Neuron (in vitro differentiated cells): ENCODE measurements around the gene G6PD.
"Not testable (repeated sequence)": the region's sequence is repeated elsewhere in the genome, so short reads cannot be mapped to it uniquely, and the experiment has no call there.

Experiments used
- H2AFZ ChIP-seq: one replicate; pipeline ENCODE4 v1.6.1; 2013; ENCODE audit warnings: low read depth, mild to moderate bottlenecking, inconsistent platforms, low read length, moderate library complexity
- H3K27me3 ChIP-seq: one replicate; pipeline ENCODE4 v1.6.1; 2013; ENCODE audit warnings: low read length; ENCODE audit not compliant: insufficient read depth
- H3K36me3 ChIP-seq: one replicate; pipeline ENCODE4 v1.6.1; 2013; ENCODE audit warnings: low read length; ENCODE audit not compliant: insufficient read depth
- H3K4me1 ChIP-seq: one replicate; pipeline ENCODE4 v1.6.1; 2013; ENCODE audit warnings: low read length; ENCODE audit not compliant: insufficient read depth
- H3K4me3 ChIP-seq: 2 replicates; pipeline ENCODE4 v1.5.1; 2013; ENCODE audit warnings: mild to moderate bottlenecking, low read length, moderate library complexity
- H3K9me3 ChIP-seq: one replicate; pipeline ENCODE4 v1.6.1; 2013; ENCODE audit warnings: low read length

Gene G6PD

DNA sequence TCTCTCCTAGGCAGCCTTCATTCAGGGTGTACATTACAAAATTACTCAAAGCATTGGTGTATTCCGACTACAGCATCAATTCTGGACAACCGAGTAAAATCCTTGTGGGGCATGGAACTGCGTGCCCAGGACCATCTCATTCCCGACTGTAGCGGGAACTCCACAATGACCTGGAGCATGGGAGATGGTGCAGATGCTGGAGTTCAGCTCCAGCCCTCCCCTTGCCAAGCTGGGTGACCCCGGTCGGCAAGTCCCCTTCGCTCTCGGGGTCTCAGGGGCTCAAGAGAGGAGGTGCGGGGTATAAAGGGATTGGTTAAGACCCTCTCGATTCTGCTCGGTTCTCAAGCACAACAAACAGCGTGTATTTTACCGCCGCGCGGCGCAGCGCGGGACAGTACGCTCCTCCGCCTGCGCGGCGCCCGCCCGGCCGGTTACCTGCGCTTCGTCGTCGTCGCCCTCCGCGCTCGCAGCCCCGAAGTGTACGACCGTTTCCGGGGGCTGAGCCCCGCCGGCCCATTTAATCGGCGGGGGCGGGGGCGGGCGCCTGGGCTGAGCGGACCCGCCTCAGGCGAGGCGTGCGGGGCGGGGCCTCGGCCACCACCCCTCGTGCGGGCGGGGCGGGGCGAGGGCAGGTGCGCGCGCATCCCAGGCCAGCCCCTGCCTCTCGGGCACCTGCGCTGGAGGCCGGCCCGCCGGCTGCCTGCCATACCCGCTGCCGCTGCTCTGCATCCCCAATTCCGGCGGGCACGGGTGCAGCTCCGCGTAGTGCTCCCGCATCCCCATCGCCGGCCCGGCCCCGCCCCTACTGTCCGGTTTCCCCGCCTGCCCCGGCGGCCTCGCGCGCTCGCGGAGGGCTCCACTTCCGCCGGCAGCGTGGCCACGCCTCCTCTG, at the start of gene G6PD:
TSS of gene G6PD (minus strand) at position 493 of the 891 bp plus-strand sequence. CDS start 691 bp downstream, outside the sequence.
- peak within 1 kb of the TSS; percentile 85 for H3K4me3 ChIP-seq
- H3K36me3 ChIP-seq = peaks cover 7% of the 10 kb centered on the region
- no peaks in the 10 kb centered on the region for H3K27me3 ChIP-seq
- H3K4me1 ChIP-seq = peaks cover 3% of the 10 kb centered on the region
- peak within 1 kb of the TSS; percentile 8 for H2AFZ ChIP-seq
- no peaks in the 10 kb centered on the region for H3K9me3 ChIP-seq

GRCh38 chrX:154595559-154596249, 49.1 kb upstream of the G6PD start:
- H3K9me3 ChIP-seq = no peaks in the 10 kb centered on the region
- H3K36me3 ChIP-seq = no peaks in the 10 kb centered on the region
- H2AFZ ChIP-seq = no peak overlapping the region
- peaks cover 9% of the 10 kb centered on the region for H3K4me1 ChIP-seq
- H3K27me3 ChIP-seq = no peaks in the 10 kb centered on the region
- H3K4me3 ChIP-seq = no peak overlapping the region

DNA sequence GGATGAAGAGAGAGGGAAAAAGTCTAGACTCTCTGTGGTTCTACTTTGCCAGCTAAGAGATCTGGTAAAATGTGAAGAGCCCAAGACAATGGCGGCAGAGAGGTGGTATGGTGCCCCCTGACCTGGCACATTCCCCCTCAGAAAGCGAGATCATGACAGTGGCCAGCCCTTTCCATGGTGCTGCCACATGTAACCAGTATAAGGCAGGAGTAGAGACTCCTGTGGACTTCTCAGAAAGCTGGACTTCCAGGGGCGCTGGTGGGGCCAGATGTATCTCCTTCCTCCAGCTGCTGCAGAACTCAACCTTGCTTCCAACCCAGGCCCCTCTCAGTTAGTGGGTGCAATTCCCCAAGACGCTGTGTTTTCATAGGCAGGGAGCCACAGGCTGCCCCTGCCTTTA, 47.8 kb upstream of the G6PD start:
- Histone ChIP-seq H3K4me1 (peaks cover 9% of the 10 kb centered on the region), H3K9me3 (no peaks in the 10 kb centered on the region), H2AFZ (no peak overlapping the region), H3K36me3 (no peaks in the 10 kb centered on the region), H3K27me3 (no peaks in the 10 kb centered on the region), H3K4me3 (no peak overlapping the region)

DNA sequence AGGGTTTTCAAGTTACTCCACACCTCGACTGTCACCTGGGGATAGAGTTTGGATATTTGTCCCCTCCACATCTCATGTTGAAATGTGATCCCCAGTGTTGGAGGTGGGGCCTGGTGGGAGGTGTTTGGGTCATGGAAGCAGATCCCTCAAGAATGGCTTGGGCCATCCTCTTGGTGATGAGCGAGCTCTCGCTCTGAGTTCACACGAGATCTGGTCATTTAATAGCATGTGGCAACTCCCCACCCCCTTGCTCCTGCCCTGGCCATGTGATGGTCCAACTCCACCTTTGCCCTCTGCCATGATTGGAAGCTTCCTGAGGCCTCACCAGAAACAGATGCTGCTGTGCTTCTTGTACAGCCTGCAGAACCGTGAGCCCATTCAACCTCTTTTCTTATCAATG, 46.6 kb upstream of the G6PD start:
- H3K4me1 ChIP-seq = peaks cover 9% of the 10 kb centered on the region
- no peak overlapping the region for H2AFZ ChIP-seq
- no peaks in the 10 kb centered on the region for H3K9me3 ChIP-seq
- H3K4me3 ChIP-seq = no peak overlapping the region
- H3K36me3 ChIP-seq = no peaks in the 10 kb centered on the region
- H3K27me3 ChIP-seq = no peaks in the 10 kb centered on the region

DNA sequence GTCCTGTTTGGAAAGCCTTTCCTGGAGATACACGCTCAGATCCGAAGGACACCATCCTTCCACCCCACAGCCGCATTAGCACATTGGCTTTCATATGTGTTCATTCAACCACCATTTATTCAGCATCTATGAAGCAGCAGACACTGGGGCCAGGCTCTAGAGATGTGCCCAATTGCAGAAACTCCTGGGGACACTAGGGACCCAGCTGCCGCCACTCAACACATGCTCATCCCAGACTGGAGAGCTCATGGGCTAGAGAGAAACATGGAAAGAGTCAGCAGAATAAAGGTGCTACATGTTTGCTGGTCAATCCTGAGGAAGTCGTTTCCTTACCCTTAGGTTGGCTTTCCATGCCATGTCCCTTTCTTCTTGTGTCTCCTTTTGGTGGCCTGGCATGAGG, 45.9 kb upstream of the G6PD start:
- H3K9me3 ChIP-seq = no peaks in the 10 kb centered on the region
- H3K27me3 ChIP-seq = no peaks in the 10 kb centered on the region
- H3K4me1 ChIP-seq = peaks cover 9% of the 10 kb centered on the region
- H3K36me3 ChIP-seq = no peaks in the 10 kb centered on the region
- H3K4me3 ChIP-seq = no peak overlapping the region
- H2AFZ ChIP-seq = no peak overlapping the region

GRCh38 chrX:154590415-154590814, 43.8 kb upstream of the G6PD start:
- not testable (repeated sequence) for H3K9me3 ChIP-seq, H3K27me3 ChIP-seq, H3K4me1 ChIP-seq, H2AFZ ChIP-seq, H3K4me3 ChIP-seq, H3K36me3 ChIP-seq

GRCh38 chrX:154584585-154585183, 38.0 kb upstream of the G6PD start, which contains the start of gene CTAG1A:
Gene CTAG1A (plus strand): TSS chrX:154585133. CDS start chrX:154585207, 74 bp downstream.
- H3K27me3 ChIP-seq, H3K4me3 ChIP-seq, H2AFZ ChIP-seq, H3K36me3 ChIP-seq, H3K4me1 ChIP-seq, H3K9me3 ChIP-seq: not testable (repeated sequence)

- not testable (repeated sequence) for H2AFZ ChIP-seq, H3K36me3 ChIP-seq, H3K27me3 ChIP-seq, H3K9me3 ChIP-seq, H3K4me3 ChIP-seq, H3K4me1 ChIP-seq
Measured at GRCh38 chrX:154582994-154583393, 36.3 kb upstream of the G6PD start.

- H3K4me3 ChIP-seq, H3K27me3 ChIP-seq, H3K36me3 ChIP-seq, H2AFZ ChIP-seq, H3K4me1 ChIP-seq, H3K9me3 ChIP-seq: not testable (repeated sequence)
Measured at GRCh38 chrX:154575076-154575475, 28.4 kb upstream of the G6PD start.

DNA sequence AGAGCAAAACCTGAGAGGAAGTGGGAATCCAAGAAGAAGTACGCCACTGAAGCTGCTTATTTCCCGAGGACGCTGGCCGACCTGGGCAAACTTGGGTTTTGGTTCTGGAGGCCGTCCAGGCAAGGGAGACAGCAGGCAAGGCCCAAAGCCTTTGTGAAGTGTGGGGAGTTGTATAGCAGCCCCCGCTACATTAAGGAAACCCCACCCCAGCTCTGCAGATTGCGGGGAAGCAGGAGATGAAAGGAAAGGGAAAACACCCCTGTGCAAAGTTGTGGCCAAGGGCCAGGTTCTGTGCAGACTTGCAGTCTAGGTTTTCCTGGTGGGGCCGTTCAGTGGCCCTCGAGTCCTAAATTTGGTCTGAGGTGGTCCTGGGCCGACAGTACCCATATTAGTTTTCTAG, 26.4 kb upstream of the G6PD start:
- not testable (repeated sequence) for H2AFZ ChIP-seq, H3K4me1 ChIP-seq, H3K36me3 ChIP-seq, H3K9me3 ChIP-seq, H3K4me3 ChIP-seq, H3K27me3 ChIP-seq

DNA sequence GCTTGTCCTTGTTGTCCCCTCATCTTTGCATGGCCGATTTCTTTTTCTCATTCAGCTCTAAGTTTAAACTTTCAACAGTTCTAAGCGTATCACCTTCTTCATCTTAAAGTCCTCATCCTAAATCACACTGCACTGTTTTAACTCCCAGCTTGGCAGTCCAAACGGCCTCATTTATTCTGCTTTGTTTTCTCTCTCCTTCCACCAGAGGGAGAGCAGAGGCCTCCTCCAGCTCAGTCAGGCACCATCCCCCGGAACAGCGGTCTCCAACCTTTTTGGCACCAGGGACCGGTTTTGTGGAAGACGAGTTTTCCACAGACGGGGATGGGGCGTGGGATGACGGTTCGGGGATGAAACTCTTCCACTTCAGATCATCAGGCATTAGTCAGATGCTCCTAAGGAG, 23.7 kb upstream of the G6PD start:
- not testable (repeated sequence) for H2AFZ ChIP-seq, H3K9me3 ChIP-seq, H3K4me1 ChIP-seq, H3K27me3 ChIP-seq, H3K4me3 ChIP-seq, H3K36me3 ChIP-seq

GRCh38 chrX:154562295-154562694, 15.6 kb upstream of the G6PD start:
- H3K36me3 ChIP-seq, H3K27me3 ChIP-seq, H2AFZ ChIP-seq, H3K9me3 ChIP-seq, H3K4me1 ChIP-seq, H3K4me3 ChIP-seq: not testable (repeated sequence)

DNA sequence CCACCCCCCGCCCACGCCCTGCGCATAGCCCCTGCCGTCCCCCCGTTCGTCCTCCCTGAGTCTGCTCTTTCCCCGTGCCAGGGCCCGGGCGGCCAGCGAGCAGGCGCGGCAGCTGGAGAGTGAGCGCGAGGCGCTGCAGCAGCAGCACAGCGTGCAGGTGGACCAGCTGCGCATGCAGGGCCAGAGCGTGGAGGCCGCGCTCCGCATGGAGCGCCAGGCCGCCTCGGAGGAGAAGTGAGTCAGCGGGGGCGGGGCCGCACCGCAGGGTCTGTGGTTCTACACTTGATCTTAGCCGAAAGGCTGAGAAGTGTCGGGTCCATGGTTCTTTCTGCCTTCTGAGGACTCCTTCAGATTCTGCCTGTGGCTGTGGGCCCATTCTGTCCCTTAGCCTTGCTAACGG, 13.7 kb upstream of the G6PD start:
- H3K9me3 ChIP-seq, H3K36me3 ChIP-seq, H3K27me3 ChIP-seq, H2AFZ ChIP-seq, H3K4me1 ChIP-seq, H3K4me3 ChIP-seq: not testable (repeated sequence)
